Measurements from ENCODE around the gene ASAH2B. TPM values are rescaled to one million over a fixed set of nuclear protein-coding genes. Genes with fewer than 3 reads are reported as not detected.

The ASAH2B gene
- total RNA-seq, 4 donors from 2014 or later: 2.4 to 3.5 (median 3.1) TPM

DNA sequence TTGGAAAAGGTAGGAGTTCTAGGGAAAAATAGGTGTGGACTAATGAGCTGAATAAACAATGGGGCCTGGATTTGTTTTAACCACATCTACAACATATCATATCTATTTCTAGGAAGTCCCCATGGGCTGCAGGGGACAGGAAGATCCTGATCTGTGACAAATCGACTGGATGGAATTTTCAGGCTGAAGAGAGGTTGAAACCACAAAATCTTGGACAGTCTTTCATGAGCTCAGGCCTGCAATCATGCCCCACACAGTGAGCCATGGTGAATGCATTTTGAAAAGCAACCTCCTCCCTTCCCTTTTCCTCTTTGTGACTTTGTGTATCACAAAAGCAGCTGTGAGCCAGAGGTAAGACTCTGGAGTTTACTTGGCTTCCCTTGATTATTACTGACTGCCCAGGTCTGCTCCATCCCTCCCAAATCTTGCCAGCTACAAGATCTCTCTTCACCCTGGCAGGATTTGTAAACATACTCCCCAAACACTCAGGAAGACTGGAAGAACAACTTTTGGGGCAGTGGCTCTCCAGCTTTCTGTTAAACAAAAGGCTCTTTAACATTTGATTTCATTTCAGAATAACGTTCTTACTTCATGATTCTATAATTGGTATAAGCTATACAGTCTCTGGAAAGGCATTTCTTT lies 66.4 kb downstream of the ASAH2B start:
- peak; percentile 36 to 43 for DNase-seq
- intact Hi-C loops (cut with DNase I): no loop called here
- WGBS, 2 donors: 16 to 28% methylated on average over 2 of the region's 2 CpGs

DNA sequence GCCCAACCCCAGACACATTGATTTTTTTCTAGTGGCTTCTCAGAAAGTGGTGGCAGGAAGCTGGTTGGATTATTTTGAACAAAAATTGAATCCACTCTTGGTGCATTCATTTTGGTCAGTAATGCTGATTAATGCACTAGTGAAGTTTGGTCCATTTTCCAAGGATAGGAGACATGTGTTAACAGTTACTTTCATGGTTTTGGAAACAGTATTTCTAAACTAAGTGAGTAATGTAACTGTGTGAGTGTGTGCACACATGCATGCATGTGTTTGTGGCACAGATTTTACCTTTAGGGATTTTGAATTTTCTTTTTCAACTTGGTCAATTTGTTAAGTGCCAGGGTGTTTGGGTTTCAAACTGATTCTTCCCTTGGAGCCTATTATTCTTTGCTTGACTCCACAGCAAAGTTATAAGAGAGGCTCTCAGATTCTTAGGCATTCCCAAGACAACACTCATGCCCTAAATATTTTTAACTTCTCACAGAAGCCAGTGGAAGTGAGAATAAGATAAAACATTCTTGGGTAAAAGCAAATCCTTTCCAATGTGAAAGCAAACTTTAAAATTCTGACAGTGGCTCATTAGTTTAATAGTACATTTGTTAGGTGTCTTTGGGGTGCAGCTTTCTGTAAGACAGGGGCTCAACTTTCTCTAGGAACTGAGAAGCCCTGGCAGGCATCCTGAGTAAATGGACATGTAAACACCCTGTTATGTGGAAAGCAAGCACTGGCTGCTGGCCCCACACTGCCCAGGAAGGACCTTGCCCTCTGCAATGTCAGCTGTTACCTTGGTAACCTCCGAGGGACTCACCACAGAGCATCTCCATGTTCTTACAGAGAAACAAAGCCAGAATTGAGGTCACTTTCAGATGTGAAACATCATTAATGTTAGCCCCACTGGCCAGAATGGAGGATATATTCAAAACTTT lies 68.4 kb downstream of the ASAH2B start:
- DNase-seq: no peak
- peak overlapping the region in 1 of 3 donors; percentile 47 for H3K27ac ChIP-seq
- no peaks in the 10 kb centered on the region for H3K36me3 ChIP-seq
- no peak overlapping the region for H3K4me3 ChIP-seq (replicated peaks in 1 of 3)
- H3K4me1 ChIP-seq: peaks cover 5 to 18% of the 10 kb centered on the region in 2 donors
- TF ChIP-seq, protein P1, sequence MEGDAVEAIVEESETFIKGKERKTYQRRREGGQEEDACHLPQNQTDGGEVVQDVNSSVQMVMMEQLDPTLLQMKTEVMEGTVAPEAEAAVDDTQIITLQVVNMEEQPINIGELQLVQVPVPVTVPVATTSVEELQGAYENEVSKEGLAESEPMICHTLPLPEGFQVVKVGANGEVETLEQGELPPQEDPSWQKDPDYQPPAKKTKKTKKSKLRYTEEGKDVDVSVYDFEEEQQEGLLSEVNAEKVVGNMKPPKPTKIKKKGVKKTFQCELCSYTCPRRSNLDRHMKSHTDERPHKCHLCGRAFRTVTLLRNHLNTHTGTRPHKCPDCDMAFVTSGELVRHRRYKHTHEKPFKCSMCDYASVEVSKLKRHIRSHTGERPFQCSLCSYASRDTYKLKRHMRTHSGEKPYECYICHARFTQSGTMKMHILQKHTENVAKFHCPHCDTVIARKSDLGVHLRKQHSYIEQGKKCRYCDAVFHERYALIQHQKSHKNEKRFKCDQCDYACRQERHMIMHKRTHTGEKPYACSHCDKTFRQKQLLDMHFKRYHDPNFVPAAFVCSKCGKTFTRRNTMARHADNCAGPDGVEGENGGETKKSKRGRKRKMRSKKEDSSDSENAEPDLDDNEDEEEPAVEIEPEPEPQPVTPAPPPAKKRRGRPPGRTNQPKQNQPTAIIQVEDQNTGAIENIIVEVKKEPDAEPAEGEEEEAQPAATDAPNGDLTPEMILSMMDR (IDR thresholded peaks at IDR 0.05): no peak
- no peak for TF ChIP-seq POLR2A (IDR thresholded peaks at IDR 0.05)
- H3K9me3 ChIP-seq: no peaks in the 10 kb centered on the region
- intact Hi-C loops (cut with DNase I): no loop called here
- WGBS, 2 donors: 11 to 25% methylated on average over 1 of the region's 1 CpG
- no peaks in the 10 kb centered on the region for H3K27me3 ChIP-seq

More for the DNA sequence above, 66.4 kb downstream of the ASAH2B start:
- Histone ChIP-seq H3K9me3 (no peaks in the 10 kb centered on the region), H3K36me3 (no peaks in the 10 kb centered on the region), H3K27ac (peak overlapping the region in 1 of 3 donors; percentile 23), H3K4me1 (peaks cover 5 to 18% of the 10 kb centered on the region in 2 donors), H3K27me3 (no peaks in the 10 kb centered on the region), H3K4me3 (replicated peaks in 1 of 3) (no peak overlapping the region)
- no peak for TF ChIP-seq POLR2A (IDR thresholded peaks at IDR 0.05)
- TF ChIP-seq, protein P1 (IDR thresholded peaks at IDR 0.05): no peak

Other genes starting within 250 kb of the ASAH2B start
- 10 to 100 TPM; 80.8 to 98.9 (median 90.7) TPM for gene SGMS1, start 116.0 kb upstream of the ASAH2B start, total RNA-seq
- not detected for gene A1CF, start 145.7 kb downstream of the ASAH2B start, total RNA-seq

All from thyroid gland (tissue), 4 donors.